GM15510 (cell line): ENCODE data around the gene KLF8.

ENCODE experiments used
- POLR2A ChIP-seq: IDR thresholded peaks from 3 replicates; pipeline ENCODE4 v1.6.1; 2011; ENCODE audit warnings: borderline replicate concordance; ENCODE audit not compliant: insufficient read length; ENCODE audit errors: extremely low read depth

The KLF8 gene

DNA sequence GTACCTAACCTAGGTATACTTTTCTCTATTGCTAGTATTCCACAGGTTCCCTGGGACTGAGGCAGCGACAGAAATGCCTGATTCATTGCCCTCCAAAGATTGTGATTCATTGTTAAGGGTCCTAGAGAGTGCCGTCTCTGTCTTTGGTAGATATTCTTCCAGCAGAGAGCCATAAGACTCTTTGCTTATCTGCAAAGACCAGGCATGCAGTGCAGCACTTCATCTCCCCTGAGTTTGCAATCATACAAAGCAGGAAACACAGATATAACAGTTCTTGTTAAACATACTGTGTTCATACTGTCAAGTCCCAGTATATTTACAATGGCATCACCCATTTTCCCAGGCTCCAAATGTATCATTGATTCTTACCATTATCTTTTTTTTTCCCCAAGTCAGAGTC is 47.7 kb downstream of the KLF8 start:
- TF ChIP-seq POLR2A: no peak

DNA sequence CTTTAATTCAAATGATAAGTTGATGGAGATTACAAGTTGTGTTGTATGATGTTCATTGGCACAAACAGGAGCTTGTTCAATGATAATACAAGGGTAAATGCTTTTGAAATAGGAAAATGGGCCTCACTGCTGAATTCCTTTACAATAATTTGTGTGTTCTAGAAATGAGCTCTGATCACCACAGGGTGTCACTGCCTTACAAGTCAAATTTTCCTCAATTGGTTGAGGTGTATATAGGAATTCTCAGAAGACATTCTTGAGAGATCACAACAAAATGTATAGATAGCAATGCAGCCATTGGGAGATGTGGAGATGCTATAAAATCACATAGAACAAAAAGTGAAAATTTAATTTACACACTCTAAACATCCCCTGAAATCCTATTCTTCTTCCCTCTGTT is 49.6 kb downstream of the KLF8 start:
- TF ChIP-seq POLR2A: no peak

DNA sequence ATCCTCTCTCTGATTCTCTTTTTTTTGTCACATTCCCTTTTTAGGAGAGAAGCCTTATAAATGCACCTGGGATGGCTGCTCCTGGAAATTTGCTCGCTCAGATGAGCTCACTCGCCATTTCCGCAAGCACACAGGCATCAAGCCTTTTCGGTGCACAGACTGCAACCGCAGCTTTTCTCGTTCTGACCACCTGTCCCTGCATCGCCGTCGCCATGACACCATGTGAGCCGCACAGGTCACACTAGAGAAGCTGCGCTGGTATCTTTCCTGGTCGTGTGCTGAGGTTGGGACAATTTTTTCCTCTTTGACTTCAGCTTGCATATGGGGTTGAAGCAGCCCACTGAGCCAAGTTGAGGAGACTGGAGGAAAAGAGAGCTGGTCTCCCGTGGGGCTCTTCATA is 52.1 kb downstream of the KLF8 start:
- no peak for TF ChIP-seq POLR2A

DNA sequence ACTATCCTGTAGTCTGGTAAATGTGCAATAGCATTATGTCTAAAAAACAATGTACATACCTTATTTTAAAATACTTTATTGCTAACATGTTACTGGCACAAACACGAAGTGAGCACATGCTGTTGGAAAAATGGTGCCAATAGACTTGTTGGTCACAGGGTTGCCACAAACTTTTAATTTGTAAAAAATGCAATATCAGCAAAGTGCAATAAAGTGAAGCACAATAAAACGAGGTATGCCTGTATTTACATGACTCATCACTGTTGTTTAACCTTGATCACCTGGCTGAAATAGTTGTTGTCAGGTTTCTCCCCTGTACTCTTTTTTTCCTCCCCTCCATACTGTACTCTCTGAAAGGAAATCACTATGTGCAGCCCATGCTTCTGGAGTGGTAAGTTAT is 56.5 kb downstream of the KLF8 start:
- TF ChIP-seq POLR2A: no peak

DNA sequence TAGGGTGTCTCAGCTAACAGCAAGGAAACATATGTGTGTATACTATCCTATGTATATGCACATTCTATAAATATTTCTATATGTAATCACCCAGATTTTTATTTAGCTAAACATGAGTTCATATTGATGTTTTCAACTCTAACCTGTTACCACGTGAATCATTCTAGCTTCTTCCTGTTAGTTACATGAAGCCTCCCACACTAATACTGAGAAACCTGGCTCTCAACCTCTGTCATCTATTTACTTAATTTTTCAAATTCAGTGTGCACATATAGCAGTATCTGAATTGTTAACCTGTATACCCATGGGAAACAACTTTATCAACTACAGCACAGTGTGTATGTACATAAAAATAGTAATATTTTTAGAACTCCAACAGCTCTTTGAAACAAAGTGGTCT is 57.3 kb downstream of the KLF8 start:
- no peak for TF ChIP-seq POLR2A

DNA sequence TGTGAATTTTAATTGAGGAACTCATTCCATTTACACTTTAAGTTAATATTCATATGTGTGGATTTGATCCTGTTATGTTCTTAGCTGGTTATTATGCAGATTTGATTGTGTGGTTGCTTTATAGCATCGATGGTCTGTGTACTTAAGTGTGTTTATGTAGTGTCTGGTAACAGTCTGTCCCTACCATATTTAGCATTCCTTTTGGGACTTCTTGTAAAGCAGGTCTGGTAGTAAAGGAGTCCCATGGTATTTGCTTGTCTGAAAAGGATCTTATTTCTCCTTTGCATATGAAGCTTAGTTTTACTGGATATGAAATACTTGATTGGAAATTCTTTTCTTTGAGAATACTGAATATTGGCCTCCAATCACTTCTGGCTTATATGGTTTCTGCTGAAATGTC is 76.6 kb downstream of the KLF8 start:
- TF ChIP-seq POLR2A: no peak

DNA sequence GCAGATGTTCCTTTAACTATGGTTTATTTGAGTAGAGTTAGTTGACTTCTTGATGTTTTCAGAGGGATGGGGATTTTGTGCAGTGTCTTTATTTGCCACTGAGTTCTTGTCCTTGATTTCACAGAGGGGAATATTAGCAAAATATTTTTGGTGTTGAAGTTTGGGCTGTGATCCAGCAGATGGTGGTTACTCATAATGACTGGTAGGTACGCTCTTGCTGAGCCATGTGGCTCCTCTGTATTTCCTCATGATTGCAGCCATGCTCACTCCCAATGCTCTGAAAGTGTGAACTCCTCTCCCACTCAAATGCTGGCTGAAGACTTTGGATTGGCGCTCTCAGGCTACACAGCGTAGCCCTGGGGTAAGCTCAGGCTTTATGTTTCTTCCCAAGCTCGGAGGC is 77.7 kb downstream of the KLF8 start:
- TF ChIP-seq POLR2A: no peak

DNA sequence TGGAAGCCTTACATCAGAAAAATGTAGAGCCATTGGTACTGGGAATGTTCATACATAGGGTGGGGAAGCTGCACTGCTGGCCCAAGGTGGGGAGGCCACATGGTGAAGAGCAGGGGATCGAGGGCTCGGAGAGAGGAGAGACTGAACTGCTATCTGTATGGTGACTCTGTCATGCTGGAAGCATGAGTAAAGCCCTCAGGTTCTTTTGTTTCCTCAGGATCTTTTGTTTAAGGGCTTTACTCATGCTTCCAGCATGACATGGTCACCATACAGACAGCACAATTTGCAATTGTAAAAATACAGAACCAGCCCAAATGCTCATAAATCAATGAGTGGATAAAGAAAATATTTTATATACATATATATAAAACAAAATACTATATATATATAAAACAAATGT is 78.4 kb downstream of the KLF8 start:
- TF ChIP-seq POLR2A: no peak

DNA sequence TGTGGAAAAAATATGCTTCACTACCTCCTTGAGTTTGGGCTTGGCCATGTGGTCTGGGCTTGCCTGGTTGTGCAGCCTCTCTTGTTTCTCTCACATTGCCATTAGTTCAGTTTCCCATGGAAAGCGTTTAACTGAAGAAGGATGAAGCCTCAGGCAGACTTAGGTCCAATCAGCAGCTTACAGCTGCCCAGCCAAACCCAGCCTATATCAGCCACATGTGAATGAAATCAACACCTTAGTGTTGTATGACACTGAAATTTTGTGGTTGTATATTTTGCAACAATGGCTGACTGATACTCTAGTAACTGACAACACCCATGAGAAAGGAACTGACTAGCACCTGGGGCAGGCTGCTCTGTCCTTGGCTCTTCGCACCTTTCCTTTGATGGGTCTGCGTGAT is 81.2 kb downstream of the KLF8 start:
- no peak for TF ChIP-seq POLR2A

DNA sequence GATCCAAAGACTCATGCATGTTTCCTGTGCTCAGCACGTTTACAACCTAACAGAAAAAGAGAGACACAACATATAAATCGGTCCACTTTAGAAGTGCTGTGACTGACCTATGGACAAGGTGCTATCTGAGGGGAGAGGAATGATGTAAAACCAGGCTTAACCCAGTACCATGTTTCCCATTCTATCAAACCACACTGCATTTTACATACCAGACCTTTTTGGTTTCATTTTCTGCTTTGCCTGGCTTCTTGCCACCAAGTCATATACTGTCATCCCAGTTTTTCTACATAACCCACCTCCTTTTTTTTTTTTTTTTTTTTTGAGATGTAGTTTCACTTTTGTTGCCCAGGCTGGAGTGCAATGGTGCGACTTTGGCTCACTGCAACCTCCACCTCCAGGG is 82.2 kb downstream of the KLF8 start:
- no peak for TF ChIP-seq POLR2A

DNA sequence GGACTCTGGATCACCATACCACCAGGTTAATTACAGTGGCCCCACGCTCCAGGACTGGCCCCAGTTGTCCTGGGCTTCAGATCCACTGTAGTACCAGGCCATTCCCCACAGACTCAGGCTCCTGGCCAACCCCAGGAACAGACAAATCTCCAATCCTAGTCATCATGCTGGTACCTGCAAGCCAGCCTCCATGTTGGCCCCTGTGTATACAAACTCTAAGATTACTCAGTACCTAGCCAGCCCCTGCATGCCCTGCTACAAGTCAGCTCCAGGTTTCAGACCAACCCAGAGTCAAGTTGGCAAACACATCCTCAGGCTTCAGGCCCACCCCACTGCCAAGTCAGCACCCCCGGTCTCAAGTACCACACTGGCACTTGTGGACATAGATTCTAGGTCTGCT is 85.9 kb downstream of the KLF8 start:
- TF ChIP-seq POLR2A: no peak

DNA sequence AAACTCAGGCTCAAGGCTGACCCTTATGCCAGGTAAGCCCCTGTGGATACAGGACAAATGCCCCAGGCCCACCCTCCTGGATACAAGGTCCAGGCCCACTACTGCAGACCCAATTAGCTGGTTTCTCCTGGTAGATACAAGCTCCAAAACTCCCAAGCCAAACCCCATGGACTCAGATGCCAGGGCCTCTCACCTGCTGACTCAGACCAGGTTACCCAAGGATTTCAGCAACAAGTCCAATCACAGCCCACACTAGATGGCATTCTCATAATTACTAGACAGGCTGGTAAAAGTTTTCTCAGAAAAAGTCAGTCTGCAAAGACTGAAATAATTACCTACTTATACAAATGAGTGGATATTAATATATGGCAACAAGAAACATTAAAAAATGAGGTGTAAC is 87.0 kb downstream of the KLF8 start:
- no peak for TF ChIP-seq POLR2A
